Mesenchymal stem cell (in vitro differentiated cells and primary cell): ENCODE results near the gene EGLN1.

Experiments used
- DNase-seq: peaks from one replicate; pipeline ENCODE4 v3.0.0-alpha.2; 2013
- H2AFZ ChIP-seq: one replicate; pipeline ENCODE4 v1.6.1; 2013; ENCODE audit warnings: low read depth, mild to moderate bottlenecking, control low read depth, inconsistent platforms, low read length, moderate library complexity
- H2AK5ac ChIP-seq: 2 replicates; pipeline ENCODE4 v1.6.1; 2013; ENCODE audit warnings: low read length, moderate library complexity, mild to moderate bottlenecking, inconsistent platforms; ENCODE audit not compliant: severe bottlenecking
- H2BK120ac ChIP-seq: one replicate; pipeline ENCODE4 v1.6.1; 2013; ENCODE audit warnings: low read depth, mild to moderate bottlenecking, inconsistent platforms, low read length, moderate library complexity
- H2BK12ac ChIP-seq, 2 experiments: one replicate each; pipeline ENCODE4 v1.6.1; 2013; ENCODE audit warnings: inconsistent platforms in 2 of 2, low read length in 2 of 2, mild to moderate bottlenecking in 2 of 2, moderate library complexity in 2 of 2, control low read depth in 1 of 2
- H2BK15ac ChIP-seq: one replicate; pipeline ENCODE4 v1.6.1; 2013; ENCODE audit warnings: mild to moderate bottlenecking, low read depth, inconsistent platforms; ENCODE audit not compliant: poor library complexity, severe bottlenecking
- H2BK5ac ChIP-seq: 2 replicates; pipeline ENCODE4 v1.6.1; 2013; ENCODE audit warnings: low read depth, mild to moderate bottlenecking, low read length, control low read depth, inconsistent platforms; ENCODE audit not compliant: poor library complexity, severe bottlenecking
- H3K14ac ChIP-seq, 2 experiments: one replicate each; pipeline ENCODE4 v1.6.1; 2013; ENCODE audit warnings: inconsistent platforms in 2 of 2, low read length in 2 of 2, control low read depth in 1 of 2, mild to moderate bottlenecking in 1 of 2, moderate library complexity in 1 of 2
- H3K18ac ChIP-seq, 2 experiments: one replicate each; pipeline ENCODE4 v1.6.1; 2013; ENCODE audit warnings: inconsistent platforms in 2 of 2, low read length in 2 of 2, control low read depth in 1 of 2, low read depth in 1 of 2, mild to moderate bottlenecking in 1 of 2
- H3K23ac ChIP-seq, 2 experiments: one replicate each; pipeline ENCODE4 v1.6.1; 2013; ENCODE audit warnings: inconsistent platforms in 2 of 2, low read length in 2 of 2, mild to moderate bottlenecking in 2 of 2, moderate library complexity in 2 of 2, control low read depth in 1 of 2
- H3K27ac ChIP-seq: 2 replicates; pipeline ENCODE4 v1.5.1; 2013; ENCODE audit warnings: mild to moderate bottlenecking, moderate library complexity, low read length, control low read depth, inconsistent platforms; ENCODE audit not compliant: poor library complexity, severe bottlenecking
- H3K27me3 ChIP-seq, 2 experiments: 2 replicates each; pipeline versions ENCODE4 v1.6.1 to v1.7.0; 2013; ENCODE audit warnings: low read length in 2 of 2, mild to moderate bottlenecking in 2 of 2, moderate library complexity in 2 of 2, control low read depth in 1 of 2, inconsistent platforms in 1 of 2; ENCODE audit not compliant: control insufficient read depth in 1 of 2, insufficient read depth in 1 of 2
- H3K36me3 ChIP-seq, 2 experiments: 2 replicates each; pipeline versions ENCODE4 v1.6.1 to v1.7.0; 2013; ENCODE audit warnings: low read length in 2 of 2, control low read depth in 1 of 2, inconsistent platforms in 1 of 2, low read depth in 1 of 2, mild to moderate bottlenecking in 1 of 2; ENCODE audit not compliant: insufficient read depth in 2 of 2, control insufficient read depth in 1 of 2
- H3K4ac ChIP-seq, 2 experiments: one replicate each; pipeline ENCODE4 v1.6.1; 2013; ENCODE audit warnings: inconsistent platforms in 2 of 2, low read length in 2 of 2, mild to moderate bottlenecking in 2 of 2, moderate library complexity in 2 of 2, control low read depth in 1 of 2, low read depth in 1 of 2
- H3K4me1 ChIP-seq: 2 replicates; pipeline ENCODE4 v1.6.1; 2013; ENCODE audit warnings: low read depth, low read length, control low read depth; ENCODE audit not compliant: control insufficient read depth, insufficient read depth
- H3K4me2 ChIP-seq: 2 replicates; pipeline ENCODE4 v1.6.1; 2013; ENCODE audit warnings: low read length, mild to moderate bottlenecking, inconsistent platforms; ENCODE audit not compliant: poor library complexity, severe bottlenecking
- H3K4me3 ChIP-seq, 2 experiments: 2 replicates each; pipeline versions ENCODE4 v1.5.1 to v1.7.0; 2013; ENCODE audit warnings: low read length in 2 of 2, mild to moderate bottlenecking in 2 of 2, control low read depth in 1 of 2, low read depth in 1 of 2; ENCODE audit not compliant: insufficient read depth in 1 of 2
- H3K79me1 ChIP-seq: replicated peaks from 2 replicates; pipeline ENCODE4 v1.6.1; 2013; ENCODE audit warnings: mild to moderate bottlenecking, control low read depth, low read length, inconsistent platforms; ENCODE audit not compliant: poor library complexity, severe bottlenecking
- H3K9ac ChIP-seq: 2 replicates; pipeline ENCODE4 v1.7.0; 2013; ENCODE audit warnings: mild to moderate bottlenecking, low read length, moderate library complexity
- H3K9me3 ChIP-seq: 2 replicates; pipeline ENCODE4 v1.7.0; 2013; ENCODE audit warnings: mild to moderate bottlenecking, low read length; ENCODE audit not compliant: control insufficient read depth
- H4K8ac ChIP-seq: one replicate; pipeline ENCODE4 v1.6.1; 2013; ENCODE audit warnings: inconsistent platforms, mild to moderate bottlenecking, low read length, moderate library complexity
- H4K91ac ChIP-seq: one replicate; pipeline ENCODE4 v1.6.1; 2013; ENCODE audit warnings: mild to moderate bottlenecking, low read length, inconsistent platforms
- WGBS: methylation state at CpG from one replicate; pipeline ENCODE4 v1.1.7; 2013; ENCODE audit warnings: mixed read lengths; 5-methylcytosine and 5-hydroxymethylcytosine counted together

EGLN1 gene

DNA sequence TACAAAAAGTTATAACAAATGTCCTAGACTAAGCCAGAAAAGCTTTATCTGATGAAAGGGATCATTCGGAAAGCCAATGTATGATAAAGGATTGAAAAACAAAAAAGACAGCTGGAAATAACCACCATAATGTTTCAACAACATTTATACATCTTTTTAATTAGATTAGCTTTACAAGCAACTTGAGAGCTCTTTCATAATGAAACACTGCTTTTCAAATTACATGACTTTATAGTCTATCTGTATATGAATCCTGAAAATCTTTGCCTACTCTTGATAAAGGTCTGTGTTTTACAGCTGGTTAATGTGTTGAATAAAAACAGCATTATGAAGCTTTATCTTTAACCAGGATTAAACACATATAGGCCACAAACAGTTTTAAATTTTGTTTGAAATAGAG, 58.5 kb downstream of the EGLN1 start:
- Histone ChIP-seq H3K9ac (no peak overlapping the region), H3K79me1 (peaks cover 24% of the 10 kb centered on the region), H4K91ac (no peak overlapping the region), H3K14ac (no peak overlapping the region), H4K8ac (no peak overlapping the region), H3K4me1 (no peaks in the 10 kb centered on the region), H3K36me3 (peaks cover 5 to 47% of the 10 kb centered on the region in 2 experiments), H3K27ac (no peak overlapping the region), H2AFZ (no peak overlapping the region), H3K18ac (no peak overlapping the region), H2BK15ac (no peak overlapping the region), H3K23ac (no peak overlapping the region), H3K9me3 (no peaks in the 10 kb centered on the region), H2BK120ac (no peak overlapping the region), H2BK5ac (no peak overlapping the region), H3K27me3 (no peaks in the 10 kb centered on the region), H3K4me3 (no peak overlapping the region), H3K4me2 (no peak overlapping the region), H2AK5ac (no peak overlapping the region), H2BK12ac (no peak overlapping the region), H3K4ac (no peak overlapping the region)
- WGBS = no CpG with 5 or more reads among the region's 1 CpG
- no peak for DNase-seq

DNA sequence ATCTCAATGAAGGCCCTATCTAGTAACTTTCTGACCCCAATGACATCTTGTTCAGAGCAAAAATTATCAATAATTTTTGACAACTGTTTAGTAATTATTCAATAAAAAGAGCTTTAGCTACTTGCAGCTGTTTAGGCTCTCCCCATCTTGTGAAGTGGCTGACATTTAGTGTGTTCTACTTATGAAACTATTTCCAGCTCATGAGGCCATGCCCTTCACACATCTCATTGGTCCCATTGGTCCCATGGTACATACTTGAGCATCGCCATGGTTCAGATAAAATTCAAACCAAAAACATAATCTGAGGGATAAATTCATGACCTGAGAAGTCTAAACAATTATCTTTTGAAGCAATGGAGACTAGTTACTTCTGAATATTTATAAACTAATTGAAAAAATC, 59.8 kb downstream of the EGLN1 start:
- H3K4me3 ChIP-seq = no peak overlapping the region
- H3K9ac ChIP-seq = no peak overlapping the region
- H3K14ac ChIP-seq = no peak overlapping the region
- H3K9me3 ChIP-seq = no peaks in the 10 kb centered on the region
- no peak overlapping the region for H3K18ac ChIP-seq
- H3K4ac ChIP-seq = no peak overlapping the region
- no peak overlapping the region for H2BK15ac ChIP-seq
- H2BK12ac ChIP-seq = no peak overlapping the region
- H3K4me1 ChIP-seq = no peaks in the 10 kb centered on the region
- H2BK5ac ChIP-seq = no peak overlapping the region
- H3K36me3 ChIP-seq = peaks cover 5 to 43% of the 10 kb centered on the region in 2 experiments
- no peak overlapping the region for H2AK5ac ChIP-seq
- H3K27me3 ChIP-seq = no peaks in the 10 kb centered on the region
- no peak overlapping the region for H4K8ac ChIP-seq
- no peak overlapping the region for H3K23ac ChIP-seq
- no peak overlapping the region for H3K4me2 ChIP-seq
- 100% methylated on average over 1 of the region's 1 CpG for WGBS
- H3K79me1 ChIP-seq = peaks cover 23% of the 10 kb centered on the region
- H2BK120ac ChIP-seq = no peak overlapping the region
- no peak overlapping the region for H2AFZ ChIP-seq
- H3K27ac ChIP-seq = no peak overlapping the region
- no peak for DNase-seq
- H4K91ac ChIP-seq = no peak overlapping the region

DNA sequence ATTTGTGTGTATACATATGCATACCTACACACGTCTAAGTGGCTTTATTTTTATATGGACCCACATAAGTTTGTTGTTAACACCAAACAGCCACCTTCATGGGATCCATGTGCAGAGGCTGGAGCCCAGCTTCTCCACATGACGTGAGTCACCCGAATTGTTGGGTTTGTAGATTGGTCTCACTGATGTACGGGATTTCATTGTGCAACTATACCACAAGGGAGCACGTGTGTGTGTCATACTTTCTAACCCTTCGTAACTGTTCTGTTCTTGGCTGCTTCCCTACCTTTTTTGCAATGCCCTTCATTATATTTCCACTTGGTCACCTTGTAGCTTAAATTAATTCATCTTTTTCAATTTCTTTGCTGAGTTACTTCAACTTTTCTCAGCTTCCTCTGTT, 63.0 kb downstream of the EGLN1 start:
- Histone ChIP-seq H3K4me3 (no peak overlapping the region), H4K91ac (no peak overlapping the region), H4K8ac (no peak overlapping the region), H3K36me3 (peaks cover 3 to 16% of the 10 kb centered on the region in 2 experiments), H3K14ac (no peak overlapping the region), H3K79me1 (peaks cover 19% of the 10 kb centered on the region), H3K23ac (no peak overlapping the region), H3K18ac (no peak overlapping the region), H2BK15ac (no peak overlapping the region), H3K4me2 (no peak overlapping the region), H3K9ac (peak overlapping the region; percentile 32), H3K27ac (no peak overlapping the region), H3K27me3 (no peaks in the 10 kb centered on the region), H2BK5ac (no peak overlapping the region), H3K9me3 (no peaks in the 10 kb centered on the region), H2AK5ac (no peak overlapping the region), H2BK120ac (no peak overlapping the region), H2BK12ac (no peak overlapping the region), H2AFZ (no peak overlapping the region), H3K4me1 (no peaks in the 10 kb centered on the region), H3K4ac (no peak overlapping the region)
- DNase-seq = peak; percentile 78
- WGBS = 71% methylated on average over 5 of the region's 6 CpGs

DNA sequence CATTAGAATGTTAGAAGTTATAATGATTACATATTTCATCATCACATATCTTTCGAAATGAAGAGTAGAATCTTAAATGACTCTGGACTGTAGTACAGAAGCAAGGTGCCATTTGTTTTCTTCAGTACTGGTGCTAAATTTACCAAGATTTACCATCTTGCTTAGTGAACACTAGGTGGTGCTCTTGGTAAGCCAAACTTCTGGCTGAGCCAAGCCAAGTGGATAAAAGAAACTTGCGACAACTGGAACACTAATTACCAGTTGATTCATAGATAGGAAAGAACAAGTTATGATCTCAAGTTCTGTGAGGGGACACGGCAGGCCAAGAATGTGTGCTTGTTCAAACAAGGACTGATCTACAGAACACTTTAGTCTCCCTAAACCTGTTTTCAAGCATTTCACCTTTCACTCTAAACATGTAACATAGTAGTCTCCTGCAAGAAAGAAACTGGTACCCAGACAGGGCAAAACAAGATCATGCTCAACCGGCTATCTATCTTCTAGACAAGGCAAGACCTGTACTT, 64.2 kb downstream of the EGLN1 start:
- H3K23ac ChIP-seq = no peak overlapping the region
- no peak overlapping the region for H2BK15ac ChIP-seq
- no peaks in the 10 kb centered on the region for H3K4me1 ChIP-seq
- WGBS = 3% methylated on average over 3 of the region's 4 CpGs
- H3K4me3 ChIP-seq = no peak overlapping the region
- peaks cover 19% of the 10 kb centered on the region for H3K79me1 ChIP-seq
- DNase-seq = peak; percentile 78
- no peaks in the 10 kb centered on the region for H3K27me3 ChIP-seq
- H2AFZ ChIP-seq = no peak overlapping the region
- no peak overlapping the region for H4K8ac ChIP-seq
- H3K4ac ChIP-seq = no peak overlapping the region
- no peak overlapping the region for H4K91ac ChIP-seq
- H3K4me2 ChIP-seq = no peak overlapping the region
- no peak overlapping the region for H2BK120ac ChIP-seq
- no peak overlapping the region for H3K18ac ChIP-seq
- H2BK12ac ChIP-seq = no peak overlapping the region
- H3K27ac ChIP-seq = no peak overlapping the region
- H2AK5ac ChIP-seq = no peak overlapping the region
- no peak overlapping the region for H2BK5ac ChIP-seq
- H3K36me3 ChIP-seq = peaks cover 3 to 16% of the 10 kb centered on the region in 2 experiments
- peak overlapping the region; percentile 37 for H3K9ac ChIP-seq
- no peaks in the 10 kb centered on the region for H3K9me3 ChIP-seq
- H3K14ac ChIP-seq = no peak overlapping the region
